Limb (tissue), 2 donors: ENCODE results near the gene DNPEP.

Experiments used
- DNase-seq, 2 donors: peaks; one replicate each; pipeline ENCODE4 v3.0.0-alpha.2; 2016; ENCODE audit errors: extremely low spot score in 2 of 2

The DNPEP gene

DNA sequence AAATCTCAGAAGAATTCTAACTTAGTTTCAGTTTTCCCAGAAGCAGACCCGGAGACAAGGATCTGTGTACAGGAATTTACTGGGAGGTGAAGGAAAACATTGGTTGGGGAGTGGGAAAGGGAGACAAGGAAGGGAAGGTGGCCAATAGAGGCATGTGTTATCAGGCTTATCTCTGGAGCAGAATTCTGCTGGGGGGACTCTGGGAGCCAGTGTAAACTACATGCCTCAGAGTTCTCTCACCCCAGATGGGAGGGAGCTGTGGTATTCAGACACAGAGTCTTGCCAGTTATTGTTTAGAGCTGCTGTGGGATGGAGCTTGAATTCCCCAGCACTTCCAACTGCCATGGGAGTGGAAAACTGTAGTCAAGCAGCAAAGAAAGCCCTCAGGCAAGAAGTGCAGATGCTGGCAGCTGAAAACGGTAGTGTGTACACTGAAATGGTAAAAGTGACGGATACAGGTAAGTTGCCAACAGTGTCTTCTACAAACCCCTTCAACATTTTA, 19.0 kb downstream of the DNPEP start:
- DNase-seq, result no peak

DNA sequence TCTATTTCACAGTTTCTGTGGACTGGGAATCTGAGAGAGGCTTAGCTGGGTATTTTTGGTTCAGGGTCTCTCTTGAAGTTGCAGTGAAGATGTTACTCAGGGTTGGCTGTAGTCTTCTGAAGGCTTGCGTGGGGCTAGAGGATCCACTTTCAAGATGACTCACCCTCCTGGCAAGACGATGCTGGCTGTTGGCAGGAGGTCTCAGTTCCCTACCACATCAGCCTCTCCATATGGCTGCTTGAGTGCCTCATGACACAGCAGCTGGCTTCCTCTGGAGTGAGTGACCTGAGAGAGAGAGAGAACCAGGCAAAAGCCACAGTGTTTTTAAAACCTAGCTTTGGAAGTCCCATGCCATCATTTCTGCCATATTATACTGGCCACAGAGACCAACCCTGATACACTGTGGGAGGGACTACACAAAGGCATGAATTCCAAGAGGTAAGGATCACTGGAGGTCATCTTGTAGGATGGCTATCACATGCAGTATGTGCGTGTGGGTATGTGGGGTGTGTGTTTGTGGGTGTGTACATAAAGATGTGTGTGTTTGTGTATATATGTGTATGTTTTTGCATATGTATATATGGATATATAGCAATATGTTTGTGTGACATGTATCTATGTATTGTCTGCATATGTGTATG, 25.1 kb downstream of the DNPEP start:
- peak in 1 of 2 donors; percentile 47 for DNase-seq

DNA sequence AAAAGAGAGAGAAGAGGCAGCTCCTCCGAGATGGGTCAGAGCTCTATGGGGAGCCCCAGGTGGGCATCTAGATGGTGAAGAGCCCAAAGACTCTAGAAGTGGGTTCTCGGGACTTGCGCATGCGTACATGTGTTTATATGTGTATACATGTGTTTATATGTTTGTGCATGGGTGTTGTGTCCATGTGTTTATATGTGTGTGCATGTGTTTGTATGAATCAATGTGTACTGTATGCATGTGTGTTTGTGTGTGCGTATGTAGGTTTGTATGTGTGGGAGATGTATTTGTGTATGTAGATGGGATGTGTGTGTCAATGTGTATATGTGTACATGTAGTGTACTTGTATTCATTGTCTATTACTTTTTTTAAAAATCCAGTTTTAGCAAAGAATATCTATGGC, 25.6 kb downstream of the DNPEP start:
- no peak for DNase-seq

DNA sequence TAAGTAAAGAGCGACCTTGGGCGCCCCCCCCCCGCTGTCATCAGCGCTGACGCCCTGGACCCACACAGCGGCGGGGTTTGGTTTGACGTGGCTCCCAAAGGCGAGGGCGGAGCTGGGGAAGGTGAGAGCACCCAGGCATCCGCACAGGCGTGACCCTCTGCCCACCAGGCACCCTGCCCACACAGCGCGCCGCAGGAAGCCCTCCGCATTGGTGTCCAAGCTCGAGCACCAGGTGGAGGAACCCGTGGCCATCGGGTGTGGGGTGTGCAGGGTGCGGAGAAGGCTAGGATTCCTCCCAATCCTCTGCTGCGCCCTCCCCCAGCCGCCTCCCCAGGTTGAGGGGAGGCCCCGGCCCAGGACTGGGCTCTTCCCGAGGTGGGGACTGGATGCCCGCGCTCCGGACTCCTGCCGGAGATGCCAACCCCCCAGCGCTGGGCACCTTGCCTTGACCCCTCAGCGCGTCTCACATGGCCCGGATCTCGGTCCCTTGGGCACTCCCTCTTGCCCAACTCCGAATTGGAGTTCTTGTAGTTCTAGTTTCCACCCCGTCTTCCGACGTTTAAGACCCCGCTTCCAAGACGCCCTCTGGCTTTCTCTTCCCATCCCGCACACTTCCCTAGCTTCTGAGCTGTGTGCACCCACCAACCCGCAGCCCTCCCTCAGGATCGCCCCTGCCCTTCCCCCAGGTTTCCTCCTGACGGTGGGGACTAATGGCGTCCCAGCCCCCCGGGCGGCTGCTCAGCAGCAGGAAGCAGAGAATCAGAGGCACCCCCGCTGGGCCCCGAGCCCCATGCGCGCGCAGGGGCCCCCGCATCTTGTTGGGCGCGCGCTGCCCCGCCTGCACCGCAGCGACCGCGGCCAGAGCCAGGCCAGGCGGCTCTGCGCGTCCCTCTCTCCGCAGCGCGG, 29.3 kb downstream of the DNPEP start:
- DNase-seq, result no peak

DNA sequence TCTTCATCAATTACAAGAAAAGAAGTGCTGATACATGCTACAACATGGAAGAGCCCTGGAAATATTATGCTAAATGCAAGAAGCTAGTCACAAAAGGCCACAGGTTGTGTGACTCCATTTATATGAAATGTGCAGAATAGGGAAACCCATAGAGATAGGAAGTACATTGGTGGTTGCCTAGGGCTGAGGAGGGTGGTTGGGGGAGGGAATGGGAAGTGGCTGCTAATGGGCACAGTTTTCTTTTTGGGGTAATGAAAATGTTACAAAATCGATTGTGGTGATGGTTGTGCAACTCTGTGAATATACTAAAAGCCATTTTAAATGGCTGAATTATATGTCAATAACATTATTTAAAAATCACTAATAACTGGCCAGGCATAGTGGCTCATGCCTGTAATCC, 30.9 kb downstream of the DNPEP start:
- no peak for DNase-seq

DNA sequence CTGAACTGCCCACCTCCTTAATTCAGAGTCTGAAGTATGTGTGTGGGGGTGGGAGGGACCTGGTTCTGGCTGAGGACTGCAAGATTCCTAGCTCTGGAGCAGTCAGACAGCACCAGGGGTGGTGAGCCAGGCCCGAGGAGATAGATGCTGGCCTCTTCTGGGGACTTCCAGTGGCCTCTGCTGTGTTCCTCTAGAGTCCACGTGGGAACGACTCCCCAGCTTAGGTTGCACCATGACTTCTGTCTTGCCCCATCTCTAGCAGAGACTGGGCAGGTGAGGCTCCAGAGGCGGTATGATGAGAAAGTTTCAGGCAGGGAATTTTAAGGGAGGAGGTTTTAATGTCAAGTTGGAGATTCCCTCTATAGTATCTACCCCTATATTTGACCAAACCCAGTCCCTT, 33.1 kb downstream of the DNPEP start:
- DNase-seq, result no peak

DNA sequence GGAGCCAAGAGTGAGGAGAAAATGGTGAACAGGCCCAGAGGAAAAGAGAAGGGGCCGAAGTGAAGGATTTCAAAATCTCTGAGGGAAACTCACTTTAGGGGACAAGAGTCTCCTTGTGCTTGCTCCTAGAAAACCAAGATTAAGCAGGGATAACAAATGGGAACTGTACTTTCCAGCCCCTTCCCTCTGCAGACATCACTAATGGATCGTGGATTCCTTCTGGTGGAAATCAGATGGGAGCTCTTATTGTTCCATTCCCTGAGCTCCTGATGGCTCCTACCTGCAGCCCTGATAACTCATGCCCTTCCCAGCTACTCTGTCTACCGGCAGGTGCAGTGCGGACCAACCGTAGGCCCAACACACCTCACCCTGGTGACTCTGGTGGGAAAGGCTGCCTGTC, 34.6 kb downstream of the DNPEP start:
- no peak for DNase-seq

DNA sequence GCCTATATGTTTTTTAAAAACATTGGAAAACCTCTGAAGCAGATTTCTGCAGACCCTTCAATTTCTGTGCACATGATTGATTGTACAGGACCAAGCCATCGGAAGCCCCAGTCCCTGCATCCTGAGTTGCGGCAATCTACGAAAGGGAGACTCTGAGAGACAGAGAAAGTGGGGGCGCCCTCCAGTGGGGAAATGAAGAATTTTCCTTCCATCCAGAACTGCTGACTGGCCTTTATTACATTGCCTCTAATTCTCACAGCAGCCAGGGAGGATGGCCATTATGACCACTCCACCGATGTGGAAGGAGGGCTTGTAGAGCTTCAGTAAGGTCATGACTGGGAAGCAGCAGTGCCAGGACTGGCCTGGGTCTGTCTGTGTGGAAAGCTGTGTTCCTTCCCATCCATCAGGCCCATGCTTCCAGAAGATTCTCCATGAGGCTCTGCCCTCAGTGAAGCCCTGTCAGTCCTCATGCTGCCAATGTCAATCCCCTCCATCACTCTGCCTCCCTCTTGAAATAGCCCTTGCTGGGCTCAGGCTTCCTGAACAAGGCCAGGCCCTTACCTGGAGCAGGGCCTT, 35.2 kb downstream of the DNPEP start:
- DNase-seq, result peak in 1 of 2 donors; percentile 57

DNA sequence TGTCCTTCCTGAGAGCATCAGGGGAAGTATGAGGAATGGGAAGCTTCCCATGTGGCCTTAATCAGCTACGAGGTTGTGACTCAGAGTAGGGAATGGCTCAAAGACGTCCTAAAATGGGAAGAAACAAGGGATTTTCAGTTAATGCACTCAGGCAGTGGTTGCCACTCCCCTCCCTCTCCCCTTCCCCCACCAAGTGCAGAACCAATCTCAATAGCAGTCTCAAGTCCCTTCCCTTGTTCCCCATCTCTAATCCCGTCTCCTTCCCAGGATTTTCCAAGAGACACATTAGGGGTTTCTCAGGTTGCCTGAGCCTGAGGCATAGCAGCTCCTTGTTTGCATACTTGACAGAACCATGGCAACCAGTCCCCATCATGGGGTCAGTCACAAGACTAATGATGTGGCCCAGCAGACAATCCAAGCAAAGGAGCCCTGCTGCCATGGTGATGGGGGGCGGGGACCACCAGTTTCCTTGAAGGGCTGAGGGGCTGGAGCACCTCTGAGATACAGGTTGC, 36.9 kb downstream of the DNPEP start:
- no peak for DNase-seq

DNA sequence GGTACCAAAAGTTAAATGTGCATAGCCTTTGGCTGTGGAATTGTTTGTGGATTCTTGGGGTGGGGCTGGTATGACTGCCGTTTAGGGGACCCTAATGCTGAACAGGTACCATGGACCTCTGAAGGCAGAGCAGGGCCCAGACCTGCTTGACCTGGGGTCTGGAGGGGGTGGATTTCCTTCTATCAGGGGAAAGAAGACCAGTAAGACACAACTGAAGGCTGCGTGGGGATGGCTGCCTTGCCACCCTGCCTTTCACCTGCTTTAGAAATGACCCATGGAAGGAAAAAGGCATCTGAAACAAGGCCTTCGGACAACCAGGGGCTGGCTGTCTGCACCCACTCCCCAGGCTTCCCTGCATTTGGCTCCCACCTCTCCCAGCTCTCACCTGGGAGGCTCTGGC, 37.5 kb downstream of the DNPEP start:
- no peak for DNase-seq

DNA sequence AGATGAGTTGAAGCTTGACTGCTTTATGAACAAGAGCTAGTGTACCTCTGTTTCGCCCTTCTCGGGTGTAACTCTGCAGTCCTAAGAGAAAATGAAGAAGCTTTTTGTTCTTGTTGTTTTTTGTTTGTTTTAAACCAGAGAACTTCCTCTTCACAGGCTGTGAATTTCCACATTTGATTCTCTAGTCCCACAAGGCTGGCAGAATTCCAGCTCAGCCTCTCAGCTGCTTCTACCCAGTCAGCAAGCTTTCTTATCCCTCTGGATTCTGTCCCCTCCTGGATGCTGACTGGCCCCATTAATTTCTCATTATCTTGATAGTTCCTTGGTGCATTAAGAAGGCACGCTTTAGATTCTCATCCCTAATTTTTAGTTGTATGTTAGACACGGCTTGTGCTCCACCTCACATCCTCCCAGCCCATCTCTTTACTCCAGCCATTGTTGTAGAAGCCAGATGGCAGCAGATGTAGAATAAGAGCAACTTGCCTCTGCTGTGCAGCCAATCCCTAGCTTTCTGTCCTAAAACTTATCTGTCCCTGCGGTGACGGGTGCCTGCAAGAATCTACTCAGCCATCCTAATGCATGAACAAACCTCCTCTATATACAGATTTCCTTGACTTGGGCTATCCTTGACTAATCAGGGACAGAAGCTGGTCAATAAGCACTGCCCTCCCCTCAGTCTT, 42.8 kb downstream of the DNPEP start:
- peak; percentile 27 to 54 for DNase-seq

DNA sequence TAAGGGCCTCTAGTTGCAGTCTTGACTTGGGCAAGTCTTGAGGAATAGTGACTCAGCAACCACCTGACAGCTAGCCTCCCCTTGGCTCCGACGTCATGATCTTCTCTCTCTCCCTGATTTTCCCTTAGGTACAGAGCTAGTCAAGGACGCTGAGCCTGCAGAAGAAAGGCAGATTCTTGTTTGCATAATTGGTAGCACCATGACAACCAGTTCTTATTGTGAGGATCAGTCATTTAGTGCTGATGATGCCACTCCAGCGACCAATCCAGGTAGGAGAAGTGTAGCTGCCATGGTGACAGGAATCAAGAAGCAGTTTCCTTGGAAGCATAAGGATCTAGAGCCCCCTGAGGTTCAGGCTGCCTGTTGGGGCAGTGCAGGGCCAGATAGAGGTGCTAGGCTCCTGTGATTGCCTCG, 52.3 kb downstream of the DNPEP start:
- no peak for DNase-seq

DNA sequence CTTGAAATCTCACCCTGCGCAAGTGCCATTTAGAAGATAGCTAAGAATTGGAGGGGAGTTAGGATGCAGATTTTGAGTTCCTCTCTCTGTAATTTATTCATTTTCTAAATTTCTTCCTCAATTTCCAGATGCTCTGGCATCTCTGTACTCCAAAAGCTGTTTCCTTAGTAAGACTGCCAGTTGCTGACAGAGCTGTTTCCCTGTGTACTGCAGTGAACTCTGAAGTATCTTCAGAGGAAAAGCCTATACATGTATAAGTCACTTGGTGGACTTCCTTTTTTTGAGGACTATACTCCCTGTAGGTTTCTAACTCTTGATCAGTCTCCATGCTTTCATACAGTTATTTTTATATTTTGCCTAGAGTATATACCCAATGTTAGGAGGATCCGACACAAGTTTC, 53.6 kb downstream of the DNPEP start:
- DNase-seq, result no peak

DNA sequence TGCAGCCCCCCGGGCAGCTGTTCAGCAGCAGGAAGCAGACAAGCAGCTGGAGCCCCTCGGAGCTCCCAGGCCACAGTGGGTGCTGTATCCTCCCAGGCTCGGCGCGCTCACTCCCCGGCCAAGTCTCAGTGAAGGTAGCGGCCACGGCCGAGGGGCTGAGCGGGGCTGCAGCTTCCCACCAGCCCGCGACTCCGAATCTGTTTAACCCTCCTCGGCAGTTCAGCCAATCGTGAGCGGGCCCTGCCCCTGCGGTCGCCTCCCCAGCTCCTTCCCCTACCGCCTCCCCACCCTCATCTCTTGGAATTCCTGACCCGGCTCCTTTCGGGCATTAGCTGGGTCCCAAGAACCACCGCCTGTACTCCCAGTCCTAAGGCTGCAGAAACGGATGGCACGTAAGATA, 55.2 kb downstream of the DNPEP start, which contains the start of gene RESP18:
TSS of gene RESP18 (minus strand) at position 203 of the 400 bp plus-strand sequence.
- no peak for DNase-seq

DNA sequence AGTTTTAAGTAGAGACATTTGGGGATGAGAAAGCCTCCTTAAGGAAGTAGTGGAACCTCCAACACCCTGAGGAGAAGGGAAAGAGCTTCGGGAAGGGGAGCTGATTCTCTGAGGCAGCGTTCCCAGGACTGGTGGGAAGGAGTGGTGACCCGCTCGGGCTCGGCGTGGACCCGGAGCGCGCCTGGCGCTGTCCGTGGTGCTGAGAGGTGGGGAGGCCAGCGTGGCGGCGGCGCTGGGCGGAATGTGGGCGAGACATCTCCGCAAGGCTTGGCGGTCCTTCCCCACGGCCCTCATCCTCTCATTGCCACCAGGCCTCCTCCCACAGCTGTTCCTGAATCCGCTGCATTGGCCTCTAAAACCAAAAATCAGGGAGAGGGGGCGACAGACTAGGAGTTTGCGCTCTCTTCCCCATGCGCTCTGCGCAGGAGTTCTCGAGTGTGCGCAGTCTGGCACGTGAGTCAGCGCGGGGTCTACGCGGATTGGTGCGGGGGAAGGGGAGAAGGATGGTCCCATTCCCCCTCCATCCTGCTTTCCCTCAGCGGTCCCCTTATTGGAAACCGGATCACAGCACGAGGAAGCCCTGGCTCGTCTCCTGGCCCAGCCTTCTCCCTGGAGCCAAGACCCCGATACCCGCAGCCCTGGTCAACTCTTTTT, 56.0 kb downstream of the DNPEP start:
- DNase-seq, result peak; percentile 32 to 77

DNA sequence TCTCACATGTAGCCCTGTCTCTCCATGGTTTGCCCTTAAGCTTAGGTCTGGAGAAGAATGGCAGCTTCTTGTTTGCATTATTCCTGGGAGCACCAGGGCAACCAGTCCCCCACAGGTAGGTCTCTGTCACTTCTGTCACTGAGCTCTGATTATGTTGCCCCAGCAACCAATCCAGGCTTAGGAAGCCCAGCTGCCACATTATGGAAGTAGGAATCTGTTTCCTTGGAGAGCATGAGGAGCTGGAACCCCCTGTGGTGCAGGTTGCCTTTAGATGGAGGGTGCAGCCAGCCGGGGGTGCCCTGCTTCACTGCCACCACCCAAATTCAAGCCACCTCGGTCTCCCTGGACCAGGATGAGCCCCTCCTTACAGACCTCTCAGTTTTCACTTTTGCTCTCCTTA, 60.0 kb downstream of the DNPEP start:
- no peak for DNase-seq

DNA sequence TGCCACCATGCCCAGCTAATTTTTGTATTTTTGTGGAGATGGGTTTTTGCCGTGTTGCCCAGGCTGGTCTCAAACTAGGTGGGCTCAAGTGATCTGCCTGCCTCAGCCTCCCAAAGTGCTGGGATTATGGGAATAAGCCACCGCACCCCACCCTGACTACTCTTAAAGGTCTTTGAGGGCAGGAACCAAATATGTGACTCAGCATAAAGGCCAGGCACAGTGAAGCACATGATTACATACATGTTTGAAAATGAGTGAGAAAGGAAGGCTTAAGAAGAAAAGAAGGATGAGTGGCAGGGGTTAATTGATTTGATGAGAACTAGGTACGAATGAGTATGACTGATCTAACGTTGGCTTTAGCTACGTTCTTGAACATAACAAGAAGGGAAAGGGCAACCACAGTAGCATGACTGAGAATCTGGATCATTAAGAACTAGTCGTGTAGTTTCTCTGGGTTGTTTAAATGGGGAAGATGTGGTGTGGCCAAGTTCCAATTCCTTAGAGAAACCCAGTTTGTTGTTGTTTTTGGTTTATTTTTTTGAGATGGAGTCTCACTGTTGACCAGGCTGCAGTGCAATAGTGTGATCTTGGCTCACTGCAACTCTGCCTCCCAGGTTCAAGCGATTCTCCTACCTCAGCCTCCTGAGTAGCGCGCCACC, 61.9 kb downstream of the DNPEP start:
- no peak for DNase-seq

DNA sequence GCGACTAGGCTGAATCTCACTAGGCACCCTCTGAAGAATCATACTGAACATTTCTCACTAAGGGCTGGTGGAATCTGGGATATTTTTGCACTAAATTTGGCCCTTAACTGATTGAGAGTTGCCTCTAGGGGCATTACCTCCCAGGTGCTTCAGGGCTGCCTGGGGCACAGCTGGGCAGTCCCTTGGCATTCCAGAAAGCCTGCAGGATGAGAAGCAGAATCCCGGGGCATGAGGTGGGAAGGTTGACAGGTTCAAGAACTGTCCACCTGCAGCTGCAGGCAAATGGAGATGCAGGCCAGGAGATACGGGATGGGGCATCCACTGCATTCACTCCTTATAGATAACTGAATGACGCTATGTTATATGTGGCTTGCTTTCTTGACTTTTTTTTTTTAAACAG, 62.6 kb downstream of the DNPEP start:
- DNase-seq, result no peak

DNA sequence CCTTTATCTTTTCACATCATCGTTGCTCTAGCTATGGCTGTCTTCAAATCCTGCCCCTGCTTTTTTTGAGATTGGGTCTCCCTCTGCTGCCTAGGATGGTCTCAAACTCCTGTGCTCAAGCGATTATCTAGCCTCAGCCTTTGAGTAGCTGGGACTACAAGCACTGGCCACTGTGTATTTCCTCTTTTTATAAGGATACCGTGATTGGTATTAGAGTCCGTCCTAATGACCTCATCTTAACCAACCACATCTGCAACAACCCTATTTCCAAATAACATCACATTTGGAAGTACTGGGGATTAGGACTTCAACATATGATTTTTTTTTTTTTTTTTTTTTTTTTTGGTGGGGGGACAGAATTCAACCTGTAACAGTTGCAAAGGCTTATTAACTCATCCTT, 64.3 kb downstream of the DNPEP start:
- no peak for DNase-seq
